K562 (cell line): ENCODE results near the gene GABPB1. TPM values are rescaled to one million over a fixed set of nuclear protein-coding genes. Genes with fewer than 3 reads are reported as not detected.

Experiments used
- ATAC-seq: fragments of 200-7000 bp; cut with Tn5 transposase; 3 replicates; pipeline ENCODE4 v1.9.1; 2020; ENCODE audit warnings: moderate library complexity
- BruUV-seq: library from RNA; stranded (reverse); fragments of 400-500 nt; replicated peaks from 2 replicates; lab custom pipeline; 2021; lab: Mats Ljungman, UMichigan
- CTCF ChIA-PET: fragments of 300-600 bp; formaldehyde crosslinking; extraction: SDS; loops from one replicate; lab custom pipeline; 2021; ENCODE audit warnings: low intra/inter-chr PET ratio; lab: Yijun Ruan, JAX
- POLR2A ChIA-PET: fragments of 300-600, 350-650 bp; sonication (Branson Sonifier 250); formaldehyde crosslinking; extraction: SDS; loops from one replicate; lab custom pipeline; 2021; ENCODE audit warnings: antibody characterized with exemption, inconsistent platforms; lab: Yijun Ruan, JAX
- DNase-seq, 4 experiments: peaks; one replicate each; pipeline versions ENCODE4 v3.0.0 to v3.0.0-alpha.2; 2011 to 2018; ENCODE audit warnings: low spot score in 3 of 4, mixed read lengths in 3 of 4; ENCODE audit errors: extremely low read depth in 1 of 4
- FAIRE-seq: peaks from 2 replicates; lab custom pipeline; 2011; peaks lifted over from hg19 to GRCh38; lab: Jason Lieb, UNC
- H2AFZ ChIP-seq: 2 replicates; pipeline ENCODE4 v1.6.0; 2011; ENCODE audit warnings: low read depth, low read length, control low read depth, inconsistent platforms
- H3K27ac ChIP-seq: fragments of 200-600 bp; 3 replicates; pipeline ENCODE4 v1.8.0; 2011; ENCODE audit warnings: low read depth, mild to moderate bottlenecking, control low read depth, inconsistent platforms, low read length, moderate library complexity, mixed read lengths; ENCODE audit errors: extremely low read depth
- H3K27me3 ChIP-seq, 2 experiments: fragments of 300-600 bp in 1 of 2; 2 replicates in 1 of 2; 3 replicates in 1 of 2; pipeline versions ENCODE4 v1.6.0 to v1.8.0; 2011; ENCODE audit warnings: inconsistent platforms in 2 of 2, low read length in 2 of 2, mild to moderate bottlenecking in 1 of 2, mixed read lengths in 1 of 2, moderate library complexity in 1 of 2; ENCODE audit not compliant: control insufficient read depth in 2 of 2, insufficient read depth in 2 of 2
- H3K36me3 ChIP-seq: fragments of 300-600 bp; 3 replicates; pipeline ENCODE4 v1.8.0; 2011; ENCODE audit warnings: mild to moderate bottlenecking, low read length, inconsistent platforms; ENCODE audit not compliant: control insufficient read depth, insufficient read depth
- H3K4me1 ChIP-seq, 2 experiments: fragments of 200-600 bp in 1 of 2; replicated peaks in 1 of 2; 2 replicates in 1 of 2; 3 replicates in 1 of 2; pipeline versions ENCODE4 v1.5.1 to v1.8.0; 2011; ENCODE audit warnings: inconsistent platforms in 2 of 2, low read length in 2 of 2, mild to moderate bottlenecking in 1 of 2, mixed read lengths in 1 of 2, moderate library complexity in 1 of 2; ENCODE audit not compliant: control insufficient read depth in 2 of 2, insufficient read depth in 2 of 2
- H3K4me2 ChIP-seq: 2 replicates; pipeline ENCODE4 v1.6.1; 2011; ENCODE audit warnings: low read length, control low read depth, inconsistent platforms, mixed read lengths; ENCODE audit not compliant: insufficient read depth
- H3K4me3 ChIP-seq: fragments of 200-600 bp; sonication (generic), shearing (Covaris generic); 2 replicates; pipeline ENCODE4 v1.5.1; 2016; ENCODE audit warnings: control low read depth, inconsistent platforms
- H3K79me2 ChIP-seq: fragments of 200-600 bp; 3 replicates; pipeline ENCODE4 v1.8.0; 2011; ENCODE audit warnings: low read length, inconsistent platforms; ENCODE audit not compliant: control insufficient read depth, insufficient read depth
- H3K9ac ChIP-seq, 2 experiments: 2 replicates each; pipeline versions ENCODE4 v1.6.0 to v1.6.1; 2011; ENCODE audit warnings: low read depth in 2 of 2, low read length in 2 of 2, control low read depth in 1 of 2, inconsistent platforms in 1 of 2, mild to moderate bottlenecking in 1 of 2, mixed read lengths in 1 of 2; ENCODE audit not compliant: insufficient read depth in 1 of 2
- H3K9me1 ChIP-seq: one replicate; pipeline ENCODE4 v1.6.0; 2011; ENCODE audit warnings: inconsistent platforms, mild to moderate bottlenecking, low read length, moderate library complexity; ENCODE audit not compliant: control insufficient read depth, insufficient read depth
- H3K9me3 ChIP-seq: replicated peaks from 2 replicates; pipeline ENCODE4 v1.5.1; 2011; ENCODE audit warnings: low read depth, low read length, inconsistent platforms; ENCODE audit not compliant: control insufficient read depth, insufficient read depth
- H4K20me1 ChIP-seq: replicated peaks from 2 replicates; pipeline ENCODE4 v1.6.1; 2011; ENCODE audit warnings: low read length, inconsistent platforms, mixed read lengths; ENCODE audit not compliant: control insufficient read depth, insufficient read depth
- ADNP ChIP-seq: fragments of 200-800 bp; sonication (Bioruptor generic); IDR thresholded peaks from 2 replicates; pipeline ENCODE4 v1.6.1; 2016; ENCODE audit warnings: missing genetic modification characterization, missing compliant biosample characterization
- BCOR ChIP-seq: fragments of 450-650 bp; IDR thresholded peaks from 2 replicates; pipeline ENCODE4 v1.6.1; 2016
- ESRRA ChIP-seq: fragments of 450-650 bp; IDR thresholded peaks from 2 replicates; pipeline ENCODE4 v1.6.1; 2014; ENCODE audit warnings: low read depth, mild to moderate bottlenecking, moderate library complexity, borderline replicate concordance
- HDAC2 ChIP-seq: fragments of 450-650 bp; IDR thresholded peaks from 2 replicates; pipeline ENCODE4 v1.6.1; 2016; ENCODE audit warnings: mild to moderate bottlenecking
- KDM1A ChIP-seq, 2 experiments: fragments of 450-650 bp; IDR thresholded peaks; 2 replicates each; pipeline ENCODE4 v1.6.1; 2016; ENCODE audit warnings: mild to moderate bottlenecking in 2 of 2
- RBM25 ChIP-seq: fragments of 200-400 bp; formaldehyde crosslinking; IDR thresholded peaks from 2 replicates; pipeline ENCODE4 v1.6.1; 2018; ENCODE audit warnings: low read length, low read depth, moderate library complexity; ENCODE audit not compliant: severe bottlenecking
- ZNF445 ChIP-seq: fragments of 250-450 bp; sonication (Bioruptor Pico); IDR thresholded peaks from 2 replicates; pipeline ENCODE4 v1.4.0; 2020; ENCODE audit warnings: low read depth, mild to moderate bottlenecking, moderate library complexity
- ZNF77 ChIP-seq: fragments of 250-450 bp; sonication (Bioruptor Pico); IDR thresholded peaks from 2 replicates; pipeline ENCODE4 v1.5.0; 2020
- in situ Hi-C: fragments of 300-500 bp; cut with MboI; formaldehyde crosslinking; loops from 4 replicates; pipeline ENCODE4 v1.15.0; 2018; ENCODE audit warnings: inconsistent platforms, mixed read lengths
- intact Hi-C: fragments of 100-400 bp; cut with micrococcal nuclease; formaldehyde crosslinking; loops from 2 replicates; pipeline ENCODE4 v1.14.2; 2022
- polyA plus RNA-seq, 8 experiments: library from polyadenylated mRNA; depleted of rRNA in 4 of 8; stranded (reverse) in 5 of 8; unstranded in 3 of 8; fragments of >200 nt; fragmentation: Nextera tagmentation in 2 of 8; fragmentation: Illumina TruSeq in 1 of 8; extraction: Ambion mirVana in 2 of 8; extraction: Trizol in 1 of 8; gene quantifications; 2 replicates each; pipeline versions ENCODE4 v1.2.1 to v1.2.3, GENCODE V29; 2011 to 2014; ENCODE audit warnings: inconsistent platforms in 1 of 8, missing spikeins in 1 of 8
- total RNA-seq, 7 experiments: library from RNA; depleted of rRNA in 6 of 7; stranded (reverse); fragments of >200 nt in 6 of 7; fragmentation: Illumina TruSeq in 2 of 7; extraction: Trizol in 2 of 7; gene quantifications; 2 replicates each; pipeline versions ENCODE4 v1.2.1 to v1.2.3, GENCODE V29; 2011 to 2021; ENCODE audit warnings: low replicate concordance in 1 of 7
- TF ChIP-seq, protein P1 (sequence below): sonication (generic); formaldehyde crosslinking; IDR thresholded peaks from 2 replicates; pipeline ENCODE4 v1.8.1; 2023; ENCODE audit warnings: mild to moderate bottlenecking, missing genetic modification reagents
- TF ChIP-seq, protein P2 (sequence below), 2 experiments: fragments of 450-650 bp; IDR thresholded peaks; 2 replicates each; pipeline ENCODE4 v1.6.1; 2016; ENCODE audit warnings: mild to moderate bottlenecking in 2 of 2, borderline replicate concordance in 1 of 2, low read depth in 1 of 2, moderate library complexity in 1 of 2
- TF ChIP-seq, protein P3 (sequence below): IDR thresholded peaks from 2 replicates; pipeline ENCODE4 v1.6.1; 2012; ENCODE audit warnings: low read depth, low read length, improper control_type of control experiment, borderline replicate concordance

Gene GABPB1
- total and polyA plus RNA-seq, 9 of the 15 experiments (the other 6 are each of a cell fraction or from before 2014, with no cell fraction given): 11.8 to 42.3 (median 33.2) TPM

DNA sequence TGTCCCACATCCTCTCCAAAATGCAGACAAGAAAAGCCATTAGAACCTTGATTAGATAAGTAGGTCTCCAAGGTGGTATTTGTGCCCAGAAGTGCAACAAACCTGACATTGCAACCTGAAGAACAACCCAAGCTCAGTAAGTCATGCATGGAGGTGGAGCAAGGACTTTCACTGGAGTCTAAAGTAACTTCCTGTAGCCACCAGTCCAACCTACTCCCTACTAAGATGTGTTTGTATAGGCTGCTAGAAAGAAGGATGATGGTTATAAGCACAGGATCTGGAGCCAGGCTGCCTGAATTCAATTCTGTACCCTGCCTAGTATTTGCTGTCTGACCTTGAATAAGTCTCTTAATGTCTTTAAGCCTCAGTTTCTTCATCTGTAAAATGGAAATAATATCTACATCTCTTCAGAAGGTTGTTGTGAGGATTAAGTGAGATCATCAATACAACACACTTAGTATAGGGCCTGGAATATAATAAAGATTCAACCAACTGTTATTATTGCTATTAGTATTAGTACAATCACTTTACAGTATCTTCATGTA is 121.7 kb downstream of the GABPB1 start:
- H3K4me1 ChIP-seq: peaks cover 0 to 18% of the 10 kb centered on the region in 2 experiments; a peak in 2 of 5 replicates
- POLR2A ChIA-PET: interaction anchor here (0.8 to 1.5 kb wide), 4 partner anchors 8 to 43 kb away, joined by 3 to 6 read pairs (median 3); no protein-coding TSS in a partner anchor
- H3K9ac ChIP-seq: no peak overlapping the region
- H3K27me3 ChIP-seq: no peaks in the 10 kb centered on the region
- H2AFZ ChIP-seq: no peak overlapping the region
- intact Hi-C loops: loop anchor here (5.0 kb wide), 1 partner anchor 599 kb away; no protein-coding TSS in a partner anchor
- H3K79me2 ChIP-seq: no peaks in the 10 kb centered on the region
- DNase-seq: no peak
- no peak for FAIRE-seq
- H3K4me3 ChIP-seq: no peak overlapping the region
- TF ChIP-seq RBM25: peak; percentile 92
- peak; percentile 58; the same call in 1 of the 2 replicates for TF ChIP-seq ESRRA
- TF ChIP-seq ADNP (tag): peak; percentile 64; the same call in 1 of the 2 replicates
- peak in 1 of 2 experiments; percentile 58; a peak in 1 of 4 replicates for TF ChIP-seq KDM1A (IDR thresholded peaks at IDR 0.05)
- 0 out of 2 replicates have a peak, but pooled peaks have one; percentile 47 for TF ChIP-seq HDAC2
- TF ChIP-seq, protein P1, sequence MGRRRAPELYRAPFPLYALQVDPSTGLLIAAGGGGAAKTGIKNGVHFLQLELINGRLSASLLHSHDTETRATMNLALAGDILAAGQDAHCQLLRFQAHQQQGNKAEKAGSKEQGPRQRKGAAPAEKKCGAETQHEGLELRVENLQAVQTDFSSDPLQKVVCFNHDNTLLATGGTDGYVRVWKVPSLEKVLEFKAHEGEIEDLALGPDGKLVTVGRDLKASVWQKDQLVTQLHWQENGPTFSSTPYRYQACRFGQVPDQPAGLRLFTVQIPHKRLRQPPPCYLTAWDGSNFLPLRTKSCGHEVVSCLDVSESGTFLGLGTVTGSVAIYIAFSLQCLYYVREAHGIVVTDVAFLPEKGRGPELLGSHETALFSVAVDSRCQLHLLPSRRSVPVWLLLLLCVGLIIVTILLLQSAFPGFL (CRISPR knock-in tag): no peak
- TF ChIP-seq BCOR: peak; percentile 76; the same call in 1 of the 2 replicates
- TF ChIP-seq ZNF77: no peak
- TF ChIP-seq, protein P2, sequence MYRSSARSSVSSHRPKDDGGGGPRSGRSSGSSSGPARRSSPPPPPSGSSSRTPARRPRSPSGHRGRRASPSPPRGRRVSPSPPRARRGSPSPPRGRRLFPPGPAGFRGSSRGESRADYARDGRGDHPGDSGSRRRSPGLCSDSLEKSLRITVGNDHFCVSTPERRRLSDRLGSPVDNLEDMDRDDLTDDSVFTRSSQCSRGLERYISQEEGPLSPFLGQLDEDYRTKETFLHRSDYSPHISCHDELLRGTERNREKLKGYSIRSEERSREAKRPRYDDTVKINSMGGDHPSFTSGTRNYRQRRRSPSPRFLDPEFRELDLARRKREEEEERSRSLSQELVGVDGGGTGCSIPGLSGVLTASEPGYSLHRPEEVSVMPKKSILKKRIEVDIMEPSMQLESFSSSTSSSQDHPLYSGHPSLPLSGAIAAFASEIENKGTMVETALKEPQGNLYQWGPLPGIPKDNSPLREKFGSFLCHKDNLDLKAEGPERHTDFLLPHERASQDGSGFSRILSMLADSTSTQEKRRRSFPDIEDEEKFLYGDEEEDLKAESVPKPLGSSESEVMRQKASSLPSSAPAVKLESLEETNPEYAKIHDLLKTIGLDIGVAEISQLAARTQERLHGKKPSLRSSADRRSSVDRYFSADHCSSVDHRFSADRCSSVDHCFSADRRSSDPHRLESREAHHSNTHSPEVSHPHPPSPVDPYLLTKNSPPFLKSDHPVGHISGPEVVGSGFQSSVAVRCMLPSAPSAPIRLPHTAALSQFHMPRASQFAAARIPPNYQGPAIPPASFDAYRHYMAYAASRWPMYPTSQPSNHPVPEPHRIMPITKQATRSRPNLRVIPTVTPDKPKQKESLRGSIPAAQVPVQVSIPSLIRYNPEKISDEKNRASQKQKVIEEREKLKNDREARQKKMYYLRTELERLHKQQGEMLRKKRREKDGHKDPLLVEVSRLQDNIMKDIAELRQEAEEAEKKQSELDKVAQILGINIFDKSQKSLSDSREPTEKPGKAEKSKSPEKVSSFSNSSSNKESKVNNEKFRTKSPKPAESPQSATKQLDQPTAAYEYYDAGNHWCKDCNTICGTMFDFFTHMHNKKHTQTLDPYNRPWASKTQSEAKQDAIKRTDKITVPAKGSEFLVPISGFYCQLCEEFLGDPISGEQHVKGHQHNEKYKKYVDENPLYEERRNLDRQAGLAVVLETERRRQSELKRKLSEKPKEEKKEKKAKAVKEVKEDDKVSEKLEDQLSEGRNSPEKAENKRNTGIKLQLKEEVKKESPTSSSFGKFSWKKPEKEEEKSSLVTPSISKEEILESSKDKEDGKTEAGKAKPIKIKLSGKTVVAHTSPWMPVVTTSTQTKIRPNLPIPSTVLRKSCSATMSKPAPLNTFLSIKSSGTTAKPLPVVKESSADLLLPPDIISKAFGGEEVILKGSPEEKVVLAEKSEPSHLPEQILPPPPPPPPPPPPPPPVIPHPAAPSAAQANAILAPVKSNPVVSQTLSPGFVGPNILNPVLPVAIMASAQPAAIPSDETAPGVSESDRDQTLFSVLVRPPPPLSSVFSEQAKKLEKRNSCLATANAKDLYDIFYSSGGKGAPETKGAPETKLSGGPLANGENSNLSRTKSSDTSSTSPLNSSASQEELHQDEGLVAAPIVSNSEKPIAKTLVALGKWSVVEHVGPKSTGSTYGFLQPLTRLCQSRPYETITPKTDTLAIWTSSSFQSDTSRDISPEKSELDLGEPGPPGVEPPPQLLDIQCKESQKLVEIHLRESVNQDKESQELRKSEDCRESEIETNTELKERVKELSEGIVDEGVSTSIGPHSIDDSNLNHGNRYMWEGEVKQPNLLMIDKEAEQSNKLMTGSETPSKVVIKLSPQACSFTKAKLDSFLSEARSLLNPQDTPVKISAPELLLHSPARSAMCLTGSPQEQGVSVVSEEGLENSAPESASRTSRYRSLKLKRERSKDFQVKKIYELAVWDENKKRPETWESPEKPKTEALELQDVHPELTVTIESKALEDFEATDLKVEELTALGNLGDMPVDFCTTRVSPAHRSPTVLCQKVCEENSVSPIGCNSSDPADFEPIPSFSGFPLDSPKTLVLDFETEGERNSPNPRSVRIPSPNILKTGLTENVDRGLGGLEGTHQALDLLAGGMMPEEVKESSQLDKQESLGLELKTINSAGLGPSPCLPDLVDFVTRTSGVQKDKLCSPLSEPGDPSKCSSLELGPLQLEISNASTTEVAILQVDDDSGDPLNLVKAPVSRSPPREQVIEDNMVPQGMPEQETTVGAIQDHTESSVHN (IDR thresholded peaks at IDR 0.05; ENCODE audit: borderline replicate concordance in 1 of 2, low read depth in 1 of 2): no peak
- TF ChIP-seq ZNF445 (CRISPR knock-in tag): no peak
- TF ChIP-seq, protein P3, sequence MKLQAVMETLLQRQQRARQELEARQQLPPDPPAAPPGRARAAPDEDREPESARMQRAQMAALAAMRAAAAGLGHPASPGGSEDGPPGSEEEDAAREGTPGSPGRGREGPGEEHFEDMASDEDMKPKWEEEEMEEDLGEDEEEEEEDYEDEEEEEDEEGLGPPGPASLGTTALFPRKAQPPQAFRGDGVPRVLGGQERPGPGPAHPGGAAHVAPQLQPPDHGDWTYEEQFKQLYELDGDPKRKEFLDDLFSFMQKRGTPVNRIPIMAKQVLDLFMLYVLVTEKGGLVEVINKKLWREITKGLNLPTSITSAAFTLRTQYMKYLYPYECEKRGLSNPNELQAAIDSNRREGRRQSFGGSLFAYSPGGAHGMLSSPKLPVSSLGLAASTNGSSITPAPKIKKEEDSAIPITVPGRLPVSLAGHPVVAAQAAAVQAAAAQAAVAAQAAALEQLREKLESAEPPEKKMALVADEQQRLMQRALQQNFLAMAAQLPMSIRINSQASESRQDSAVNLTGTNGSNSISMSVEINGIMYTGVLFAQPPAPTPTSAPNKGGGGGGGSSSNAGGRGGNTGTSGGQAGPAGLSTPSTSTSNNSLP: no peak
- CTCF ChIA-PET: no interaction called here
- H3K4me2 ChIP-seq: no peak overlapping the region
- ATAC-seq: no peak
- no peaks in the 10 kb centered on the region for H3K9me3 ChIP-seq
- no TSS peak for BruUV-seq
- in situ Hi-C loops: no loop called here
- no peaks in the 10 kb centered on the region for H4K20me1 ChIP-seq
- H3K36me3 ChIP-seq: peaks cover 23% of the 10 kb centered on the region; the same call in 2 of the 3 replicates
- H3K27ac ChIP-seq: no peak overlapping the region
- no peaks in the 10 kb centered on the region for H3K9me1 ChIP-seq
